ENCODE data around the gene NDUFA13.

Gene NDUFA13

DNA sequence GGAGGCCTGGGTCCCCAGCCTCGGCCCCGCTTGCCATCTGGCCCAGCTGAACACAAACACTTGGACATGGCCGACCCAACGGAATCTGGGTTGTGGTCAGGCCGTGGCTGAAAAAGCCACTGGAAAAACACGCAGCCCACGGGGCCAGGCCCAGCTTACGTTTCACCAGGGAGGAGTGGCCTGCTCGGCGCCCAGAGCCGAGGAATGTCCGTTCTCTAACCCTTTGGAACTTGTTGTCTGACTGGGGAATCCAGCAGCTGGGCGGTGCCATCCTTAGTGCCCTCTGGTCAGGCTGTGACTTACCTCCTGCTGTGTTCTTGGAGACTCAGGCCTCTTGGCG lies 35.8 kb downstream of the NDUFA13 start:
- Mint-ChIP-seq H3K4me3 (no peak overlapping the region), H3K27ac (no peak overlapping the region), H3K27me3 (ENCODE audit: low read depth, poor library complexity) (peaks cover 6% of the 10 kb centered on the region), H3K4me1 (peaks cover 21% of the 10 kb centered on the region), H3K9me3 (no peaks in the 10 kb centered on the region), H3K36me3 (ENCODE audit: low read depth) (no peaks in the 10 kb centered on the region)
- TF ChIP-seq, protein P1, sequence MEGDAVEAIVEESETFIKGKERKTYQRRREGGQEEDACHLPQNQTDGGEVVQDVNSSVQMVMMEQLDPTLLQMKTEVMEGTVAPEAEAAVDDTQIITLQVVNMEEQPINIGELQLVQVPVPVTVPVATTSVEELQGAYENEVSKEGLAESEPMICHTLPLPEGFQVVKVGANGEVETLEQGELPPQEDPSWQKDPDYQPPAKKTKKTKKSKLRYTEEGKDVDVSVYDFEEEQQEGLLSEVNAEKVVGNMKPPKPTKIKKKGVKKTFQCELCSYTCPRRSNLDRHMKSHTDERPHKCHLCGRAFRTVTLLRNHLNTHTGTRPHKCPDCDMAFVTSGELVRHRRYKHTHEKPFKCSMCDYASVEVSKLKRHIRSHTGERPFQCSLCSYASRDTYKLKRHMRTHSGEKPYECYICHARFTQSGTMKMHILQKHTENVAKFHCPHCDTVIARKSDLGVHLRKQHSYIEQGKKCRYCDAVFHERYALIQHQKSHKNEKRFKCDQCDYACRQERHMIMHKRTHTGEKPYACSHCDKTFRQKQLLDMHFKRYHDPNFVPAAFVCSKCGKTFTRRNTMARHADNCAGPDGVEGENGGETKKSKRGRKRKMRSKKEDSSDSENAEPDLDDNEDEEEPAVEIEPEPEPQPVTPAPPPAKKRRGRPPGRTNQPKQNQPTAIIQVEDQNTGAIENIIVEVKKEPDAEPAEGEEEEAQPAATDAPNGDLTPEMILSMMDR (IDR thresholded peaks at IDR 0.05) = no peak
- no peak for DNase-seq

GRCh38 chr19:19552798-19553197 lies 36.8 kb downstream of the NDUFA13 start:
- H3K4me3 Mint-ChIP-seq = no peak overlapping the region
- TF ChIP-seq, protein P1 (IDR thresholded peaks at IDR 0.05) = peak; percentile 65
- no peak overlapping the region for H3K27ac Mint-ChIP-seq
- no peaks in the 10 kb centered on the region for H3K36me3 Mint-ChIP-seq (ENCODE audit: low read depth)
- DNase-seq = peak; percentile 71
- peaks cover 6% of the 10 kb centered on the region for H3K27me3 Mint-ChIP-seq (ENCODE audit: low read depth, poor library complexity)
- H3K4me1 Mint-ChIP-seq = peaks cover 21% of the 10 kb centered on the region
- H3K9me3 Mint-ChIP-seq = no peaks in the 10 kb centered on the region

DNA sequence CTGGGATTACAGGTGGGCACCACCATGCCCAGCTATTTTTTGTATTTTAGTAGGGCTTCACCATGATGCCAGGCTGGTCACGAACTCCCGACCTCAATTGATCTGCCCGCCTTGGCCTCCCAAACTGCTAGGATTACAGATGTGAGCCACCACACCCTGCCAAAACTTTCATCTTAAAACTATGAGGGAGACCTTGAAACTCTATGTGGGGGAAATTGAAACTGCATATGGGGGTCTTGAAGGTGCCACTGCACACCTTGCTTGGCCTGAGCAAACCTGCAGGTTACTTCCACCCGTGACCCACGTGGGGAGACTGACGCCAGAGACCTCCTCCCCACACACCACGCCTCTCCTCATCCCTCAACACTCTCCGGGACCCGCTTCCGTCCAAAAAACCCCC lies 37.6 kb downstream of the NDUFA13 start:
- TF ChIP-seq, protein P1 (IDR thresholded peaks at IDR 0.05) = no peak
- no peak for DNase-seq
- H3K9me3 Mint-ChIP-seq = no peaks in the 10 kb centered on the region
- H3K27me3 Mint-ChIP-seq (ENCODE audit: low read depth, poor library complexity) = peaks cover 6% of the 10 kb centered on the region
- H3K36me3 Mint-ChIP-seq (ENCODE audit: low read depth) = no peaks in the 10 kb centered on the region
- H3K4me3 Mint-ChIP-seq = no peak overlapping the region
- no peak overlapping the region for H3K27ac Mint-ChIP-seq
- peaks cover 21% of the 10 kb centered on the region for H3K4me1 Mint-ChIP-seq

DNA sequence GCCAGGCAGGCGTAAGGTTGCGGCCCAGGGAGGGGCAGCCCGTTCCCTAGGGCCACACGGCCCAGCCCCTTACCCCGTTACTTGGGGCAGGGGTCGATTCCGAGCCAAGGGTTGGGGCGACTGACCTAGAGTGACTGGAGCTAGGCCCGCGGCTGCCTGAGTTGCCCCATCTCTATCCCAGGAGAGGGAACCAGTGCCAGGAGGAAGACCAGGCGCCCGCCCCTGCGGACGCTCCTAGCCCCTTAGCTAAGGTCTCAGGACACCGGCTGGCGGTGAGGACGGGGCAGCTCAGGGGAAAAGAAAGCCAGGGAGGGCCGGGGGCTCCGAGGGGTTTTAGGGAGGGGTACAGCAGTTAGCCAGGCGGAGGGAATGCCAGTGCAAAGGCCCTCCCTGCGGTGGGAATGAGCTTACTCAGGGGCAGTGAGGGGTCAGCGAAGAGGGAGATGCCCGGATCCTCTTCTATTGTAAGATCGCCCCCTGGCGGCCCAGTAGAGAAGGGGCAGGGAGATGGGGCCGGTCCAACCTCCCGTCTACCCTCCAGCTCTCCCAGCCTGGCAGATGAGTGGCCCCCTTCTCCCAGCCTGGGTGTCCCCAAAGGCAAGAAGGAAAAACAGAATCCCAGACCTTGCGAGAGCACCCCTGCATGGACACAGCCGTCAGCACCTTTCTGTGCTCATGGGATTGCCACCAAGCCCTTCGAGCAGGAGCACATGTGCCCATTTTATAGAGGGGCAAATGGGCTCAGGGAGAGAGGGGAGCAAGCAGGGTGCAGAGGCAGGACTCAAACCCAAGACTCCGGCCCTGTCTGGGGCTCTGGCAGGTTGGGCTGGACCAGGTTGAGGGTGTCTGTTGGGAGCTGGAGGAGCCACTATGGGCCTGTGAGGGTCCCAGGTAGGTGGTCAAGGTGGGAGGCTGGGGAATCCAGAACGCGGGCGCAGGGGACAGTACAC lies 38.3 kb downstream of the NDUFA13 start:
- H3K4me1 Mint-ChIP-seq = peaks cover 16% of the 10 kb centered on the region
- TF ChIP-seq, protein P1 (IDR thresholded peaks at IDR 0.05) = peak; percentile 79
- H3K27me3 Mint-ChIP-seq (ENCODE audit: low read depth, poor library complexity) = peaks cover 3% of the 10 kb centered on the region
- no peak overlapping the region for H3K27ac Mint-ChIP-seq
- H3K9me3 Mint-ChIP-seq = no peaks in the 10 kb centered on the region
- H3K4me3 Mint-ChIP-seq = no peak overlapping the region
- H3K36me3 Mint-ChIP-seq (ENCODE audit: low read depth) = no peaks in the 10 kb centered on the region
- DNase-seq = peak; percentile 69

DNA sequence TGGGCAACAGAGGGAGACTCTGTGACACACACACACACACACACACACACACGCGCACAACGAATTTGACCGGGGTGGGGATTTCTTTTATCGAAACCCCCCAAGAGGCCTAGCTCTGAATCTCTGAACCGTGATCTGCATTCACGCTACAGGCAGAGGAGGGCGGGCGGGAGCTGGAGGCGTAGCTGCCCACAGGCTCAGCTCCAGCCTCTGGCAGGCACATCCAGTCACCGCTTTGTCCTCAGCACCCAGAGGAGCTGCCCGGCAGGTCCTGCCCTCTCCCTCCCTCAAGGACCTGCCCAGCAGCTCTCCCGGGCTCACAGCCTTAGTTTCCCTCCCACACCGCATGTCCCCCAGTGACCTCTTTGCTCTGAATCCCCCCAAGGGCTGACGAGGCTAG lies 42.0 kb downstream of the NDUFA13 start:
- H3K27me3 Mint-ChIP-seq (ENCODE audit: low read depth, poor library complexity) = no peaks in the 10 kb centered on the region
- H3K36me3 Mint-ChIP-seq (ENCODE audit: low read depth) = no peaks in the 10 kb centered on the region
- no peak overlapping the region for H3K27ac Mint-ChIP-seq
- DNase-seq = no peak
- no peak overlapping the region for H3K4me3 Mint-ChIP-seq
- TF ChIP-seq, protein P1 (IDR thresholded peaks at IDR 0.05) = no peak
- no peaks in the 10 kb centered on the region for H3K9me3 Mint-ChIP-seq
- peaks cover 12% of the 10 kb centered on the region for H3K4me1 Mint-ChIP-seq

- peaks cover 12% of the 10 kb centered on the region for H3K4me1 Mint-ChIP-seq
- H3K27me3 Mint-ChIP-seq (ENCODE audit: low read depth, poor library complexity) = no peaks in the 10 kb centered on the region
- DNase-seq = no peak
- TF ChIP-seq, protein P1 (IDR thresholded peaks at IDR 0.05) = no peak
- H3K36me3 Mint-ChIP-seq (ENCODE audit: low read depth) = no peaks in the 10 kb centered on the region
- H3K9me3 Mint-ChIP-seq = no peaks in the 10 kb centered on the region
- H3K27ac Mint-ChIP-seq = peak overlapping the region; percentile 40
- no peak overlapping the region for H3K4me3 Mint-ChIP-seq
Measured at GRCh38 chr19:19558636-19559035, 42.6 kb downstream of the NDUFA13 start.
